GM12878 (cell line): ENCODE data around the gene SOX4. TPM values are rescaled to one million over a fixed set of nuclear protein-coding genes. Genes with fewer than 3 reads are reported as not detected.

Experiments used
- ATAC-seq: fragments of 200-7000 bp; cut with Tn5 transposase; 3 replicates; pipeline ENCODE4 v1.9.1; 2020; ENCODE audit warnings: mild to moderate bottlenecking, moderate library complexity
- BruUV-seq: library from RNA; stranded (reverse); fragments of 400-500 nt; replicated peaks from 2 replicates; lab custom pipeline; 2021; lab: Mats Ljungman, UMichigan
- CTCF ChIA-PET: fragments of 300-600 bp; sonication (Branson Sonifier 250); formaldehyde crosslinking; extraction: SDS; loops from one replicate; lab custom pipeline; 2021; ENCODE audit warnings: inconsistent platforms; lab: Yijun Ruan, JAX
- POLR2A ChIA-PET: fragments of 350-600 bp; formaldehyde crosslinking; extraction: SDS; loops from one replicate; lab custom pipeline; 2021; ENCODE audit warnings: inconsistent platforms; lab: Charles Lee
- RAD21 ChIA-PET: fragments of 300-600 bp; sonication (Branson Sonifier 250); formaldehyde crosslinking; loops from one replicate; lab custom pipeline; 2023; ENCODE audit warnings: antibody characterized with exemption; ENCODE audit not compliant: unreplicated experiment; lab: Charles Lee
- SMC1A ChIA-PET: fragments of 300-600 bp; sonication (Branson Sonifier 250); formaldehyde crosslinking; loops from one replicate; lab custom pipeline; 2023; ENCODE audit not compliant: unreplicated experiment, uncharacterized antibody; lab: Charles Lee
- DNase-seq: peaks from one replicate; pipeline ENCODE4 v3.0.0-alpha.2; 2011; ENCODE audit warnings: low read depth, low spot score
- FAIRE-seq: peaks from 3 replicates; lab custom pipeline; 2011; peaks lifted over from hg19 to GRCh38; lab: Jason Lieb, UNC
- H2AFZ ChIP-seq: 2 replicates; pipeline ENCODE4 v1.6.0; 2011; ENCODE audit warnings: low read depth, low read length, control low read depth; ENCODE audit not compliant: control insufficient read depth
- H3K27ac ChIP-seq: 2 replicates; pipeline ENCODE4 v1.5.1; 2011; ENCODE audit warnings: control low read depth; ENCODE audit not compliant: control insufficient read depth, insufficient read depth
- H3K27me3 ChIP-seq, 2 experiments: replicated peaks in 1 of 2; 2 replicates each; pipeline versions ENCODE4 v1.6.0 to v1.6.1; 2011; ENCODE audit warnings: low read length in 1 of 2; ENCODE audit not compliant: control insufficient read depth in 2 of 2, insufficient read depth in 2 of 2
- H3K36me3 ChIP-seq, 2 experiments: 2 replicates each; pipeline ENCODE4 v1.5.1; 2011; ENCODE audit warnings: low read length in 1 of 2; ENCODE audit not compliant: control insufficient read depth in 2 of 2, insufficient read depth in 2 of 2
- H3K4me1 ChIP-seq: 2 replicates; pipeline ENCODE4 v1.6.1; 2011; ENCODE audit warnings: mild to moderate bottlenecking, low read length, moderate library complexity, mixed read lengths; ENCODE audit not compliant: control insufficient read depth, insufficient read depth
- H3K4me2 ChIP-seq: 2 replicates; pipeline ENCODE4 v1.6.0; 2011; ENCODE audit warnings: control low read depth; ENCODE audit not compliant: control insufficient read depth, insufficient read depth
- H3K4me3 ChIP-seq: fragments of 200-600 bp; sonication (generic); 2 replicates; pipeline ENCODE4 v1.5.1; 2016
- H3K79me2 ChIP-seq: 2 replicates; pipeline ENCODE4 v1.6.0; 2011; ENCODE audit warnings: low read length; ENCODE audit not compliant: control insufficient read depth, insufficient read depth
- H3K9ac ChIP-seq: 2 replicates; pipeline ENCODE4 v1.8.0; 2011; ENCODE audit warnings: low read length, control low read depth, mixed read lengths; ENCODE audit not compliant: control insufficient read depth, insufficient read depth
- H3K9me3 ChIP-seq: replicated peaks from 3 replicates; pipeline ENCODE4 v1.5.1; 2011; ENCODE audit warnings: mild to moderate bottlenecking, low read length; ENCODE audit not compliant: control insufficient read depth, insufficient read depth
- H4K20me1 ChIP-seq: 2 replicates; pipeline ENCODE4 v1.6.0; 2011; ENCODE audit not compliant: control insufficient read depth, insufficient read depth
- ASH2L ChIP-seq: fragments of 300-600, 200-600 bp; sonication (generic); IDR thresholded peaks from 2 replicates; pipeline ENCODE4 v1.6.1; 2017; ENCODE audit warnings: low read depth, mild to moderate bottlenecking, borderline replicate concordance
- BMI1 ChIP-seq: fragments of 450-650 bp; IDR thresholded peaks from 2 replicates; pipeline ENCODE4 v1.6.1; 2016; ENCODE audit warnings: mild to moderate bottlenecking, moderate library complexity, borderline replicate concordance
- CBX3 ChIP-seq: fragments of 200-600 bp; sonication (generic); IDR thresholded peaks from 2 replicates; pipeline ENCODE4 v1.6.1; 2016; ENCODE audit warnings: low read depth, borderline replicate concordance
- HCFC1 ChIP-seq: fragments of 150-350 bp; IDR thresholded peaks from 2 replicates; pipeline ENCODE4 v1.6.1; 2014; ENCODE audit warnings: low read length
- HDAC6 ChIP-seq: fragments of 200-600 bp; sonication (generic); IDR thresholded peaks from one replicate; pipeline ENCODE4 v1.8.0; 2017; ENCODE audit warnings: antibody characterized with exemption; ENCODE audit not compliant: unreplicated experiment
- MTA3 ChIP-seq: IDR thresholded peaks from 2 replicates; pipeline ENCODE4 v1.6.1; 2012; ENCODE audit warnings: low read length, inconsistent platforms, borderline replicate concordance
- NRF1 ChIP-seq: conservative IDR thresholded peaks from 2 replicates; pipeline ENCODE4 v1.6.1; 2011; ENCODE audit warnings: mild to moderate bottlenecking, low read depth, low read length, improper control_type of control experiment
- PAX8 ChIP-seq: fragments of 450-650 bp; IDR thresholded peaks from 2 replicates; pipeline ENCODE4 v1.6.1; 2017; ENCODE audit warnings: mild to moderate bottlenecking, moderate library complexity
- RCOR1 ChIP-seq: conservative IDR thresholded peaks from 2 replicates; pipeline ENCODE4 v1.6.1; 2012; ENCODE audit warnings: low read depth, low read length, improper control_type of control experiment
- SIX5 ChIP-seq: IDR thresholded peaks from 2 replicates; pipeline ENCODE4 v1.6.1; 2011; ENCODE audit warnings: mild to moderate bottlenecking, low read depth, low read length, moderate library complexity; ENCODE audit not compliant: severe bottlenecking
- WGBS: methylation state at CpG from one replicate; pipeline ENCODE4 v1.1.6; 2016; ENCODE audit warnings: low lambda C conversion rate; ENCODE audit not compliant: insufficient replicate concordance, insufficient coverage; ENCODE audit errors: missing lambda C conversion rate; 5-methylcytosine and 5-hydroxymethylcytosine counted together
- in situ Hi-C: fragments of 300-500 bp; cut with MboI; formaldehyde crosslinking; loops from 9 replicates; pipeline ENCODE4 v1.14.3; 2018; ENCODE audit warnings: mixed read lengths
- intact Hi-C: fragments of 100-400 bp; cut with micrococcal nuclease; formaldehyde crosslinking; loops from one replicate; pipeline ENCODE4 v1.14.2; 2022; ENCODE audit not compliant: unreplicated experiment
- polyA plus RNA-seq, 11 experiments: library from polyadenylated mRNA; depleted of rRNA in 4 of 11; unstranded in 6 of 11; stranded (reverse) in 5 of 11; fragments of >200 nt; fragmentation: Nextera tagmentation in 4 of 11; fragmentation: Illumina TruSeq in 1 of 11; extraction: Ambion mirVana in 4 of 11; extraction: Trizol in 1 of 11; gene quantifications; 1 replicate in 1 of 11; 2 replicates in 10 of 11; pipeline versions ENCODE4 v1.2.1 to v1.2.3, GENCODE V29; 2011 to 2016; ENCODE audit warnings: inconsistent platforms in 2 of 11, missing spikeins in 2 of 11, low read depth in 1 of 11
- total RNA-seq, 4 experiments: library from RNA; depleted of rRNA in 3 of 4; stranded (reverse); fragments of >200 nt in 3 of 4; fragmentation: Illumina TruSeq in 1 of 4; extraction: Trizol in 1 of 4; gene quantifications; 2 replicates each; pipeline versions ENCODE4 v1.2.1 to v1.2.3, GENCODE V29; 2013 to 2021
- TF ChIP-seq, protein P1 (sequence below): fragments of 450-650 bp; IDR thresholded peaks from 2 replicates; pipeline ENCODE4 v1.6.1; 2016; ENCODE audit warnings: mild to moderate bottlenecking
- TF ChIP-seq, protein P2 (sequence below): IDR thresholded peaks from 2 replicates; pipeline ENCODE4 v1.6.1; 2011; ENCODE audit warnings: low read depth, mild to moderate bottlenecking, low read length, moderate library complexity, borderline replicate concordance; ENCODE audit errors: extremely low read depth
- TF ChIP-seq, protein P3 (sequence below): IDR thresholded peaks from 2 replicates; pipeline ENCODE4 v1.6.1; 2012; ENCODE audit warnings: improper control_type of control experiment, low read depth, low read length; ENCODE audit not compliant: insufficient replicate concordance
- TF ChIP-seq, protein P4 (sequence below): fragments of 450-650 bp; IDR thresholded peaks from 2 replicates; pipeline ENCODE4 v1.6.1; 2017; ENCODE audit warnings: low read depth, mild to moderate bottlenecking, moderate library complexity

The SOX4 gene
- total and polyA plus RNA-seq, 10 of the 15 experiments (the other 5 are each of a cell fraction or from before 2014, with no cell fraction given) = 16.8 to 119 (median 26.5) TPM

DNA sequence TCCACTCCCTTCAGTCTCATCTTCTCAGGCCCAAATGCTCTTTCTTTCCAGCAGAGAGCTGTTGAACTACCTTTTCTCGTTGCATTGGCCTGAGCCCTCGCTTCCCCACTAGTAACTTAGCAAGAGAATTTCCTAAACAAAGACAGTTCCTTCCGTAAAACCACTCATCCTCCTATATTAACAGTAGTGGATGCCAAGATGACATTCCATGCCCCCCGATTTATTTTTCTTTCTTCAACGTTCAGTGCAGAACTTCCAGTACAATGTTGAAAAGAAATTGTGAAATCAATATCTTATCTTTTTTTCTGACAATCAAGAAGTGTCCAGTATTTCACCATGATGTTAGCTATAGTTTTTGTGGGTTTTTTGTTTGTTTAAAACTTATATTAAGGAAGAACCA, 45.8 kb downstream of the SOX4 start:
- ChIA-PET SMC1A (interaction anchor here (0.9 to 1.1 kb wide), 2 partner anchors 8 to 16 kb away, joined by 3 read pairs; no protein-coding TSS in a partner anchor), POLR2A (no interaction called here), RAD21 (no interaction called here), CTCF (no interaction called here)
- in situ Hi-C loops (no loop called here), intact Hi-C loops (no loop called here)
- Histone ChIP-seq H3K4me3 (no peak overlapping the region), H3K27me3 (no peaks in the 10 kb centered on the region), H3K9ac (no peak overlapping the region), H3K27ac (no peak overlapping the region), H3K36me3 (no peaks in the 10 kb centered on the region), H3K4me2 (no peak overlapping the region), H2AFZ (no peak overlapping the region), H3K9me3 (no peaks in the 10 kb centered on the region), H3K79me2 (no peaks in the 10 kb centered on the region), H3K4me1 (no peaks in the 10 kb centered on the region), H4K20me1 (no peaks in the 10 kb centered on the region)
- ATAC-seq = no peak
- BruUV-seq = no TSS peak
- no peak for FAIRE-seq
- no peak for DNase-seq
- WGBS = 45% methylated on average over 5 of the region's 5 CpGs
- TF ChIP-seq SIX5 (no peak), CBX3 (no peak), HDAC6 (no peak), HCFC1 (no peak), RCOR1 (no peak), PAX8 (no peak), ASH2L (no peak), BMI1 (no peak), NRF1 (no peak), MTA3 (no peak)
- TF ChIP-seq, protein P1, sequence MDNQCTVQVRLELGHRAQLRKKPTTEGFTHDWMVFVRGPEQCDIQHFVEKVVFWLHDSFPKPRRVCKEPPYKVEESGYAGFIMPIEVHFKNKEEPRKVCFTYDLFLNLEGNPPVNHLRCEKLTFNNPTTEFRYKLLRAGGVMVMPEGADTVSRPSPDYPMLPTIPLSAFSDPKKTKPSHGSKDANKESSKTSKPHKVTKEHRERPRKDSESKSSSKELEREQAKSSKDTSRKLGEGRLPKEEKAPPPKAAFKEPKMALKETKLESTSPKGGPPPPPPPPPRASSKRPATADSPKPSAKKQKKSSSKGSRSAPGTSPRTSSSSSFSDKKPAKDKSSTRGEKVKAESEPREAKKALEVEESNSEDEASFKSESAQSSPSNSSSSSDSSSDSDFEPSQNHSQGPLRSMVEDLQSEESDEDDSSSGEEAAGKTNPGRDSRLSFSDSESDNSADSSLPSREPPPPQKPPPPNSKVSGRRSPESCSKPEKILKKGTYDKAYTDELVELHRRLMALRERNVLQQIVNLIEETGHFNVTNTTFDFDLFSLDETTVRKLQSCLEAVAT = no peak
- TF ChIP-seq, protein P2, sequence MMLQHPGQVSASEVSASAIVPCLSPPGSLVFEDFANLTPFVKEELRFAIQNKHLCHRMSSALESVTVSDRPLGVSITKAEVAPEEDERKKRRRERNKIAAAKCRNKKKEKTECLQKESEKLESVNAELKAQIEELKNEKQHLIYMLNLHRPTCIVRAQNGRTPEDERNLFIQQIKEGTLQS = no peak
- TF ChIP-seq, protein P3, sequence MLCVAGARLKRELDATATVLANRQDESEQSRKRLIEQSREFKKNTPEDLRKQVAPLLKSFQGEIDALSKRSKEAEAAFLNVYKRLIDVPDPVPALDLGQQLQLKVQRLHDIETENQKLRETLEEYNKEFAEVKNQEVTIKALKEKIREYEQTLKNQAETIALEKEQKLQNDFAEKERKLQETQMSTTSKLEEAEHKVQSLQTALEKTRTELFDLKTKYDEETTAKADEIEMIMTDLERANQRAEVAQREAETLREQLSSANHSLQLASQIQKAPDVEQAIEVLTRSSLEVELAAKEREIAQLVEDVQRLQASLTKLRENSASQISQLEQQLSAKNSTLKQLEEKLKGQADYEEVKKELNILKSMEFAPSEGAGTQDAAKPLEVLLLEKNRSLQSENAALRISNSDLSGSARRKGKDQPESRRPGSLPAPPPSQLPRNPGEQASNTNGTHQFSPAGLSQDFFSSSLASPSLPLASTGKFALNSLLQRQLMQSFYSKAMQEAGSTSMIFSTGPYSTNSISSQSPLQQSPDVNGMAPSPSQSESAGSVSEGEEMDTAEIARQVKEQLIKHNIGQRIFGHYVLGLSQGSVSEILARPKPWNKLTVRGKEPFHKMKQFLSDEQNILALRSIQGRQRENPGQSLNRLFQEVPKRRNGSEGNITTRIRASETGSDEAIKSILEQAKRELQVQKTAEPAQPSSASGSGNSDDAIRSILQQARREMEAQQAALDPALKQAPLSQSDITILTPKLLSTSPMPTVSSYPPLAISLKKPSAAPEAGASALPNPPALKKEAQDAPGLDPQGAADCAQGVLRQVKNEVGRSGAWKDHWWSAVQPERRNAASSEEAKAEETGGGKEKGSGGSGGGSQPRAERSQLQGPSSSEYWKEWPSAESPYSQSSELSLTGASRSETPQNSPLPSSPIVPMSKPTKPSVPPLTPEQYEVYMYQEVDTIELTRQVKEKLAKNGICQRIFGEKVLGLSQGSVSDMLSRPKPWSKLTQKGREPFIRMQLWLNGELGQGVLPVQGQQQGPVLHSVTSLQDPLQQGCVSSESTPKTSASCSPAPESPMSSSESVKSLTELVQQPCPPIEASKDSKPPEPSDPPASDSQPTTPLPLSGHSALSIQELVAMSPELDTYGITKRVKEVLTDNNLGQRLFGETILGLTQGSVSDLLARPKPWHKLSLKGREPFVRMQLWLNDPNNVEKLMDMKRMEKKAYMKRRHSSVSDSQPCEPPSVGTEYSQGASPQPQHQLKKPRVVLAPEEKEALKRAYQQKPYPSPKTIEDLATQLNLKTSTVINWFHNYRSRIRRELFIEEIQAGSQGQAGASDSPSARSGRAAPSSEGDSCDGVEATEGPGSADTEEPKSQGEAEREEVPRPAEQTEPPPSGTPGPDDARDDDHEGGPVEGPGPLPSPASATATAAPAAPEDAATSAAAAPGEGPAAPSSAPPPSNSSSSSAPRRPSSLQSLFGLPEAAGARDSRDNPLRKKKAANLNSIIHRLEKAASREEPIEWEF = no peak
- TF ChIP-seq, protein P4, sequence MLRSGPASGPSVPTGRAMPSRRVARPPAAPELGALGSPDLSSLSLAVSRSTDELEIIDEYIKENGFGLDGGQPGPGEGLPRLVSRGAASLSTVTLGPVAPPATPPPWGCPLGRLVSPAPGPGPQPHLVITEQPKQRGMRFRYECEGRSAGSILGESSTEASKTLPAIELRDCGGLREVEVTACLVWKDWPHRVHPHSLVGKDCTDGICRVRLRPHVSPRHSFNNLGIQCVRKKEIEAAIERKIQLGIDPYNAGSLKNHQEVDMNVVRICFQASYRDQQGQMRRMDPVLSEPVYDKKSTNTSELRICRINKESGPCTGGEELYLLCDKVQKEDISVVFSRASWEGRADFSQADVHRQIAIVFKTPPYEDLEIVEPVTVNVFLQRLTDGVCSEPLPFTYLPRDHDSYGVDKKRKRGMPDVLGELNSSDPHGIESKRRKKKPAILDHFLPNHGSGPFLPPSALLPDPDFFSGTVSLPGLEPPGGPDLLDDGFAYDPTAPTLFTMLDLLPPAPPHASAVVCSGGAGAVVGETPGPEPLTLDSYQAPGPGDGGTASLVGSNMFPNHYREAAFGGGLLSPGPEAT = no peak
